Measurements from ENCODE around the gene UPK3A.
"Not testable (repeated sequence)": the region's sequence is repeated elsewhere in the genome, so short reads cannot be mapped to it uniquely, and the experiment has no call there.

The UPK3A gene

DNA sequence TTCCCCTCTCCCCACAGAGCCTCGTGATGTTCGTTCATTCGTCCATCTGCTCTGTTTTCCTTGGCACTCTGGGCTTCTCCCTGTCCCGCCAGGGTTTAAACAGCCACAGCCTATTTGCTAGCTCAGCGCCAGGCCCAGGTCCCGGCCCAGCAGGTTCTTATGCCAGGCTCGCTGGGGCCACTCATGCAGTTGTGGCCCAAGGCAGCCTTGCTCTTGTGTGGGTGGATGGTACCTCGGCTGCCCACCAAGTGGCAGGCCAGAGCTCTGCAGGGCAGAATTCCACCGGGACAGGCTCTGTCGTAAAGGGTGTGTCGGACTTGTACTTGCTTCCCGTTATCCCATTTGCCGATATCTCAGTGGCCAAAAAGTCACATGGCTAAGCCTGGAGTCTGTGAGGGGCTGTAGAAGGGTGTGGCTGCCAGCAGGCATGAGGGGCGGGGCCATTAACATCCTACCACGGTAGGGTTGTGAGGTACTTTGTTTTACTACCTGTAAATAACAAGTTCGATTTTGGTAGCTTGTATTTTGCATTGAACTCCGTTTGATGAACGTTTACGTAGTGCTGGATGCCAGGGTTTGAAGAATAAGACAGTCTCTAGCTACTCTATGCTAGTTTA, 32.9 kb downstream of the UPK3A start:
- H3K4me3 Mint-ChIP-seq: peak overlapping the region; percentile 75
- H3K36me3 Mint-ChIP-seq (ENCODE audit: low read depth): peaks cover 25% of the 10 kb centered on the region
- peaks cover 51% of the 10 kb centered on the region for H3K4me1 Mint-ChIP-seq (ENCODE audit: low read depth)
- no peaks in the 10 kb centered on the region for H3K9me3 Mint-ChIP-seq
- peak overlapping the region; percentile 96 for H3K27ac Mint-ChIP-seq
- no peaks in the 10 kb centered on the region for H3K27me3 Mint-ChIP-seq (ENCODE audit: low read depth)

GRCh38 chr22:45318168-45318557, 33.4 kb downstream of the UPK3A start:
- Mint-ChIP-seq H3K27ac (peak overlapping the region; percentile 96), H3K9me3 (no peaks in the 10 kb centered on the region), H3K4me3 (peak overlapping the region; percentile 75), H3K36me3 (ENCODE audit: low read depth) (peaks cover 22% of the 10 kb centered on the region), H3K27me3 (ENCODE audit: low read depth) (no peaks in the 10 kb centered on the region), H3K4me1 (ENCODE audit: low read depth) (peaks cover 49% of the 10 kb centered on the region)

GRCh38 chr22:45318558-45319323, 34.0 kb downstream of the UPK3A start:
- Mint-ChIP-seq H3K4me1 (ENCODE audit: low read depth) (peaks cover 51% of the 10 kb centered on the region), H3K4me3 (peak overlapping the region; percentile 75)

GRCh38 chr22:45319324-45319685, 34.6 kb downstream of the UPK3A start:
- Mint-ChIP-seq H3K4me1 (ENCODE audit: low read depth) (peaks cover 50% of the 10 kb centered on the region), H3K9me3 (no peaks in the 10 kb centered on the region), H3K36me3 (ENCODE audit: low read depth) (peaks cover 32% of the 10 kb centered on the region), H3K27me3 (ENCODE audit: low read depth) (no peaks in the 10 kb centered on the region), H3K27ac (peak overlapping the region; percentile 96), H3K4me3 (peak overlapping the region; percentile 75)

More at GRCh38 chr22:45318558-45319323, 34.0 kb downstream of the UPK3A start:
- H3K9me3 Mint-ChIP-seq: no peaks in the 10 kb centered on the region
- no peaks in the 10 kb centered on the region for H3K27me3 Mint-ChIP-seq (ENCODE audit: low read depth)
- peaks cover 26% of the 10 kb centered on the region for H3K36me3 Mint-ChIP-seq (ENCODE audit: low read depth)
- H3K27ac Mint-ChIP-seq: peak overlapping the region; percentile 96

DNA sequence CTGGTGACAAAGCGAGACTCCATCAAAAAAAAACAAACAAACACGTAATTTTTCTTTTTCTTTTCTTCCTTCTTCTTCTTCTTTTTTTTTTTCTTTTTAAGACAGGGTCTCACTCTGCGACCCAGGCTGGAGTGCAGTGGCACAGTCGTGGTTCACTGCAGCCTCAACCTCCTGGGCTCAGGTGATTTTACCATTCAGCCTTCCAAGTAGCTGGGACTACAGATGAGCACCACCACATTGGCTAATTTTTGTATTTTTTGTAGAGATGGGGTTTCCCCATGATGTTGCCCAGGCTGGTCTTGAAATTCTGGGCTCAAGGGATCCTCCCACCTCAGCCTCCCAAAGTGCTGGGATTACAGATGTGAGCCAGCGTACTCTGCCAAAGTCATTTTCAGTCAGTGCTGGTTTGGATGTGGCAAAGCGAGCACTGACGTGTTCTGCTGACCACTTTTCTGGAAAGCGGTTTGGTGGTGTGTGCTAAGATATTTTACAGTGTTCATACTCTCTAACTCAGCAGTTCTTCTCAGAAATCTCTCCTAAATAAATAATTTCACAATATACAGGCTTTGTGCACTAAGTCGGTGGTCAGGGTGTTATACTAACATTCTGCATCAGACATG, 35.7 kb downstream of the UPK3A start:
- Mint-ChIP-seq H3K27me3 (ENCODE audit: low read depth) (no peaks in the 10 kb centered on the region), H3K4me1 (ENCODE audit: low read depth) (peaks cover 47% of the 10 kb centered on the region), H3K27ac (peak overlapping the region; percentile 96), H3K36me3 (ENCODE audit: low read depth) (peaks cover 35% of the 10 kb centered on the region), H3K4me3 (peak overlapping the region; percentile 75), H3K9me3 (no peaks in the 10 kb centered on the region)

DNA sequence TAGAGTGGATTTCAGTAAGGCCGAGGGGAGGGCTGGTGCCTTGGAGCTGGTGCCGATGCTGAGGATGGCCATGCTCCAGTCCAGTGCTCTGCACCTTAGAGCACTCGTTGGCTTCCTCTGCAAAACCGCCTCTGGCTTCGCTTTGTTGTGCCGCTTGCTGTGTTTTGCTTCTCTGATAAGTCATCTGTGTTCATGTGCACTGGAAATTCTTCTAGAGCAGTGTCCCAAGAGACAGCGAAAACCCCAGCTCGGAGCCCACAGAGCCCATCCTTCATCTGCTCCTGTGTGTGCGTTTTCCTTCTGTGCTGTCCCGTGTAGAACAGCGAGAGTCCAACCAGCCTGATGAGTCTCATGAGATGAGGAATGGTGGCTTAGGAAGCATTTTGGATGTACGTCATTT, 37.1 kb downstream of the UPK3A start:
- peaks cover 42% of the 10 kb centered on the region for H3K36me3 Mint-ChIP-seq (ENCODE audit: low read depth)
- no peaks in the 10 kb centered on the region for H3K27me3 Mint-ChIP-seq (ENCODE audit: low read depth)
- no peaks in the 10 kb centered on the region for H3K9me3 Mint-ChIP-seq
- peak overlapping the region; percentile 73 for H3K27ac Mint-ChIP-seq
- H3K4me3 Mint-ChIP-seq: no peak overlapping the region
- peaks cover 49% of the 10 kb centered on the region for H3K4me1 Mint-ChIP-seq (ENCODE audit: low read depth)

- Mint-ChIP-seq H3K27me3 (ENCODE audit: low read depth) (no peaks in the 10 kb centered on the region), H3K36me3 (ENCODE audit: low read depth) (peaks cover 48% of the 10 kb centered on the region), H3K4me1 (ENCODE audit: low read depth) (peaks cover 41% of the 10 kb centered on the region), H3K27ac (peak overlapping the region; percentile 34), H3K4me3 (peak overlapping the region; percentile 38), H3K9me3 (no peaks in the 10 kb centered on the region)
These were observed 38.2 kb downstream of the UPK3A start for GRCh38 chr22:45322873-45323525.

DNA sequence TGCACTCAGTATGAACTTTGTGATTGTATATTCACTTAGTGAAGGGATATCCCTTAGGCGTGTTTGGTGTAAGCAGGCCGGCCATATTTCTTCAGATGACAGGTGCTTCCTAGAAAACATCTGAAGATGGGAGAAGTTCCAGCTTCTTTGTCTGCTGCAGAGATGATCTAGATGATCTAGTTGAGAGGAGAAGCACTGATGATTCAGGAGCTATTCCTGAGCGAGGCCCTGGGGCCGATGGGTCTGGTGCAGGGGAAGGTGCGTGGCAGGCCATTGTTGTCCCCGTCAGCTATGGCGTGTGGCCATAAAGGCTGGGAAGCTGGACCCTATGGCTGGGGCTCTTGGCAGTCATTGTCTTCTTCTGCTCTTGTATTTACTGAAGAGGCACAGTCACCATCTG, 38.9 kb downstream of the UPK3A start:
- no peaks in the 10 kb centered on the region for H3K27me3 Mint-ChIP-seq (ENCODE audit: low read depth)
- no peak overlapping the region for H3K4me3 Mint-ChIP-seq
- peaks cover 35% of the 10 kb centered on the region for H3K4me1 Mint-ChIP-seq (ENCODE audit: low read depth)
- H3K36me3 Mint-ChIP-seq (ENCODE audit: low read depth): peaks cover 48% of the 10 kb centered on the region
- no peak overlapping the region for H3K27ac Mint-ChIP-seq
- H3K9me3 Mint-ChIP-seq: no peaks in the 10 kb centered on the region

GRCh38 chr22:45324311-45324711, 39.6 kb downstream of the UPK3A start:
- H3K9me3 Mint-ChIP-seq: no peaks in the 10 kb centered on the region
- H3K27ac Mint-ChIP-seq: no peak overlapping the region
- no peaks in the 10 kb centered on the region for H3K27me3 Mint-ChIP-seq (ENCODE audit: low read depth)
- H3K4me1 Mint-ChIP-seq (ENCODE audit: low read depth): peaks cover 29% of the 10 kb centered on the region
- no peak overlapping the region for H3K4me3 Mint-ChIP-seq
- H3K36me3 Mint-ChIP-seq (ENCODE audit: low read depth): peaks cover 53% of the 10 kb centered on the region

- not testable (repeated sequence) for H3K27ac Mint-ChIP-seq, H3K4me3 Mint-ChIP-seq
- H3K4me1 Mint-ChIP-seq (ENCODE audit: low read depth): peaks cover 13% of the 10 kb centered on the region
These were observed 43.5 kb downstream of the UPK3A start for GRCh38 chr22:45328261-45328660.

DNA sequence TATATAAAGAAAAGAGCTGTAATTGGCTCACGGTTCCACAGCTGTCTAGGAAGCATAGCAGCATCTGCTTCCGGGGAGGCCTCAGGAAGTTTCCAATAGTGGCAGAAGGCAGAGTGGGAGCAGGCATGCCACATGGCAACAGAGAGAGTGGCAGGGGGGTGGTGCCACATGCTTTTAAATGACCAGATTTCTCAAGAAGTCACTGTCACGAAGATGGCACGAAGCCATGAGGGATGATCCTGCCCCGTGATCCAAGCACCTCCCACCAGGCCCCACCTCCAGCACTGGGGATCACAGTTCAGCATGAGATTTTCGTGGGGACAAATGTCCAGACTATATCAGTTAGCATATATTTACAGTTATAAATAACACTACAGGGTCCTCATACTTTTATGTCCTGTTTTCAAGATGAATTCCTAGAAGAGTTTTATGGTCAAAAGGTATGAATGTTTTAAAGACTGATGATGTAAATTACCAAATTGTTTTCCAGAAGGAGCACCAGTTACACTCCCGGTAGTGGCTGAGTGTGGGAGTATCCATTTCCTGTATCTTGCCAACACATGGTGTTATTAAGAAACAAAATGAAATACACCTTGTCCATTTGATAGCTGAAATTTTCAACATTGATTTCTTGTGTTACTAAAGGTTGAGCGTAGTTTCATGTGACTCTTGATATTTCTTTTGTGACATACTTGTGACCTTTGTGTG, 44.2 kb downstream of the UPK3A start:
- Mint-ChIP-seq H3K27ac (no peak overlapping the region), H3K4me1 (ENCODE audit: low read depth) (peaks cover 9% of the 10 kb centered on the region), H3K36me3 (ENCODE audit: low read depth) (peaks cover 39% of the 10 kb centered on the region), H3K27me3 (ENCODE audit: low read depth) (no peaks in the 10 kb centered on the region), H3K4me3 (no peak overlapping the region), H3K9me3 (no peaks in the 10 kb centered on the region)

More at GRCh38 chr22:45328261-45328660, 43.5 kb downstream of the UPK3A start:
- H3K9me3 Mint-ChIP-seq; H3K27me3 Mint-ChIP-seq (ENCODE audit: low read depth): not testable (repeated sequence)
- H3K36me3 Mint-ChIP-seq (ENCODE audit: low read depth): peaks cover 45% of the 10 kb centered on the region

- H3K36me3 Mint-ChIP-seq (ENCODE audit: low read depth): peaks cover 42% of the 10 kb centered on the region
- no peak overlapping the region for H3K4me3 Mint-ChIP-seq
- H3K4me1 Mint-ChIP-seq (ENCODE audit: low read depth): peaks cover 14% of the 10 kb centered on the region
- H3K27ac Mint-ChIP-seq: no peak overlapping the region
- no peaks in the 10 kb centered on the region for H3K9me3 Mint-ChIP-seq
- H3K27me3 Mint-ChIP-seq (ENCODE audit: low read depth): no peaks in the 10 kb centered on the region
These were observed 44.8 kb downstream of the UPK3A start for GRCh38 chr22:45329530-45329936.

GRCh38 chr22:45330548-45330947, 45.8 kb downstream of the UPK3A start:
- Mint-ChIP-seq H3K27me3 (ENCODE audit: low read depth) (no peaks in the 10 kb centered on the region), H3K4me3 (no peak overlapping the region), H3K9me3 (no peaks in the 10 kb centered on the region), H3K27ac (no peak overlapping the region), H3K36me3 (ENCODE audit: low read depth) (peaks cover 38% of the 10 kb centered on the region), H3K4me1 (ENCODE audit: low read depth) (peaks cover 12% of the 10 kb centered on the region)

DNA sequence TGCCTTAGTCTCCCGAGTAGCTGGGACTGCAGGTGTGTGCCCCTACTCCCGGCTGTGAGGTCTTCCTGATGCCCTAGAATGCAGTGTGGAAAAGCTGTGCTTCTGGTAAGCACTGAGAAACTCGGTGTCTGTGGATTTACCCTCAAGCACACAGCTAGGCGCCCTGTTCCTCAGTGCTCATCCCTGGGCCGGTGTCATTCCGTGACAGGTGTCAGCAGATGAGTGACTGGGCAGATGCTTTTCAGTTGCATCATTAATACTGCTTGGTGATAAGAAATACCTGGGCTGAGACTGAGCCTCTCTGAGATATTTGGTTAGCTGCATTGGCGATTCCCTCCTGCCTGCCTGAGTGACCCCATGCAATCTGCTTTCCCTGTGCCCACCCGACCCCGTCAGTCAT, 46.7 kb downstream of the UPK3A start:
- H3K27me3 Mint-ChIP-seq (ENCODE audit: low read depth): no peaks in the 10 kb centered on the region
- peaks cover 40% of the 10 kb centered on the region for H3K36me3 Mint-ChIP-seq (ENCODE audit: low read depth)
- H3K4me1 Mint-ChIP-seq (ENCODE audit: low read depth): peaks cover 9% of the 10 kb centered on the region
- H3K27ac Mint-ChIP-seq: no peak overlapping the region
- H3K4me3 Mint-ChIP-seq: no peak overlapping the region
- H3K9me3 Mint-ChIP-seq: no peaks in the 10 kb centered on the region
